Measurements from ENCODE around the gene CLEC4M.
A peak's percentile ranks its signal among the peaks of the same experiment; 100 is the strongest.

CLEC4M gene

GRCh38 chr19:7722231-7722651 lies 40.8 kb upstream of the CLEC4M start:
- no peaks in the 10 kb centered on the region for H3K27me3 ChIP-seq (replicated peaks; ENCODE audit: control insufficient read depth, insufficient read depth, low read length)
- H3K4me3 ChIP-seq (replicated peaks; ENCODE audit: low read depth, low read length): no peak overlapping the region
- no peaks in the 10 kb centered on the region for H3K36me3 ChIP-seq (ENCODE audit: control insufficient read depth, insufficient read depth, low read length)
- DNase-seq (ENCODE audit: extremely low read depth, insufficient read length): peak; percentile 75
- no peak for TF ChIP-seq CTCF (IDR thresholded peaks at IDR 0.05; ENCODE audit: insufficient read depth, low read length, poor library complexity, severe bottlenecking)

GRCh38 chr19:7725791-7726190 lies 37.3 kb upstream of the CLEC4M start:
- DNase-seq (ENCODE audit: extremely low read depth, insufficient read length): no peak
- Histone ChIP-seq H3K36me3 (ENCODE audit: control insufficient read depth, insufficient read depth, low read length) (no peaks in the 10 kb centered on the region), H3K4me3 (replicated peaks; ENCODE audit: low read depth, low read length) (no peak overlapping the region), H3K27me3 (replicated peaks; ENCODE audit: control insufficient read depth, insufficient read depth, low read length) (no peaks in the 10 kb centered on the region)
- no peak for TF ChIP-seq CTCF (IDR thresholded peaks at IDR 0.05; ENCODE audit: insufficient read depth, low read length, poor library complexity, severe bottlenecking)

GRCh38 chr19:7729211-7729610 lies 33.8 kb upstream of the CLEC4M start:
- no peak for TF ChIP-seq CTCF (IDR thresholded peaks at IDR 0.05; ENCODE audit: insufficient read depth, low read length, poor library complexity, severe bottlenecking)
- no peak overlapping the region for H3K4me3 ChIP-seq (replicated peaks; ENCODE audit: low read depth, low read length)
- no peak for DNase-seq (ENCODE audit: extremely low read depth, insufficient read length)
- H3K36me3 ChIP-seq (ENCODE audit: control insufficient read depth, insufficient read depth, low read length): no peaks in the 10 kb centered on the region
- H3K27me3 ChIP-seq (replicated peaks; ENCODE audit: control insufficient read depth, insufficient read depth, low read length): no peaks in the 10 kb centered on the region

- no peak for DNase-seq (ENCODE audit: extremely low read depth, insufficient read length)
- Histone ChIP-seq H3K4me3 (replicated peaks; ENCODE audit: low read depth, low read length) (no peak overlapping the region), H3K36me3 (ENCODE audit: control insufficient read depth, insufficient read depth, low read length) (no peaks in the 10 kb centered on the region), H3K27me3 (replicated peaks; ENCODE audit: control insufficient read depth, insufficient read depth, low read length) (no peaks in the 10 kb centered on the region)
- TF ChIP-seq CTCF (IDR thresholded peaks at IDR 0.05; ENCODE audit: insufficient read depth, low read length, poor library complexity, severe bottlenecking): no peak
Observed at GRCh38 chr19:7729831-7730285, 33.2 kb upstream of the CLEC4M start.

GRCh38 chr19:7730286-7731217 lies 32.5 kb upstream of the CLEC4M start:
- H3K4me3 ChIP-seq (replicated peaks; ENCODE audit: low read depth, low read length): no peak overlapping the region
- no peaks in the 10 kb centered on the region for H3K27me3 ChIP-seq (replicated peaks; ENCODE audit: control insufficient read depth, insufficient read depth, low read length)
- no peaks in the 10 kb centered on the region for H3K36me3 ChIP-seq (ENCODE audit: control insufficient read depth, insufficient read depth, low read length)
- TF ChIP-seq CTCF (IDR thresholded peaks at IDR 0.05; ENCODE audit: insufficient read depth, low read length, poor library complexity, severe bottlenecking): no peak
- no peak for DNase-seq (ENCODE audit: extremely low read depth, insufficient read length)
